Erythroblast (primary cell): ENCODE results near the gene ERMN.

Experiments used
- GATA1 ChIP-seq: IDR thresholded peaks from 2 replicates; pipeline ENCODE4 v1.6.1; 2011; ENCODE audit warnings: low read depth, mild to moderate bottlenecking, control low read depth, low read length, moderate library complexity
- POLR2A ChIP-seq: IDR thresholded peaks from 2 replicates; pipeline ENCODE4 v1.6.1; 2011; ENCODE audit warnings: mild to moderate bottlenecking, low read length

- TF ChIP-seq POLR2A: no peak
- no peak for TF ChIP-seq GATA1
Observed at GRCh38 chr2:157361526-157361925, 35.9 kb upstream of the ERMN start.
